HEK293 (cell line): ENCODE results near the gene WWOX.

ENCODE experiments used
- CTCF ChIA-PET: fragments of 350-600 bp; formaldehyde crosslinking; extraction: SDS; loops from one replicate; lab custom pipeline; 2021; ENCODE audit warnings: antibody characterized with exemption; lab: Yijun Ruan, JAX
- POLR2A ChIA-PET: fragments of 300-600 bp; formaldehyde crosslinking; extraction: SDS; loops from one replicate; lab custom pipeline; 2020; ENCODE audit warnings: antibody characterized with exemption, inconsistent platforms; lab: Yijun Ruan, JAX
- H3K27ac ChIP-seq: fragments of 200-500 bp; sonication (Bioruptor generic); 2 replicates; pipeline ENCODE4 v1.5.1; 2014; ENCODE audit warnings: low read depth, low read length, control low read depth, inconsistent platforms; ENCODE audit errors: extremely low read depth
- H3K36me3 ChIP-seq, 2 experiments: fragments of 200-500 bp in 1 of 2; sonication (Bioruptor generic) in 1 of 2; 1 replicate in 1 of 2; 2 replicates in 1 of 2; pipeline ENCODE4 v1.5.1; 2014 to 2017; ENCODE audit warnings: inconsistent platforms in 2 of 2, low read length in 2 of 2; ENCODE audit not compliant: control insufficient read depth in 2 of 2, insufficient read depth in 1 of 2
- H3K4me1 ChIP-seq: fragments of 200-500 bp; sonication (Bioruptor generic); 2 replicates; pipeline ENCODE4 v1.5.1; 2014; ENCODE audit warnings: mild to moderate bottlenecking, low read length, inconsistent platforms; ENCODE audit not compliant: control insufficient read depth, insufficient read depth
- H3K4me3 ChIP-seq: 2 replicates; pipeline ENCODE4 v1.5.1; 2011; ENCODE audit warnings: low read depth, mild to moderate bottlenecking, control low read depth, low read length, moderate library complexity
- H3K9me3 ChIP-seq: fragments of 200-500 bp; sonication (Bioruptor generic); 2 replicates; pipeline ENCODE4 v1.5.1; 2014; ENCODE audit warnings: low read depth, low read length, inconsistent platforms; ENCODE audit not compliant: control insufficient read depth, insufficient read depth
- INSM2 ChIP-seq: fragments of 450-650 bp; formaldehyde crosslinking; IDR thresholded peaks from 2 replicates; pipeline ENCODE4 v1.5.1; 2016; ENCODE audit warnings: missing biosample characterization, missing genetic modification characterization
- REST ChIP-seq: fragments of 450-650 bp; formaldehyde crosslinking; IDR thresholded peaks from 2 replicates; pipeline ENCODE4 v1.5.1; 2016; ENCODE audit warnings: missing biosample characterization, missing genetic modification characterization
- SETDB1 ChIP-seq: IDR thresholded peaks from one replicate; pipeline ENCODE4 v1.6.1; 2017; ENCODE audit warnings: mild to moderate bottlenecking, low read length, moderate library complexity, mixed read lengths; ENCODE audit not compliant: insufficient read length
- YY1 ChIP-seq: fragments of 450-650 bp; formaldehyde crosslinking; IDR thresholded peaks from 2 replicates; pipeline ENCODE4 v1.5.1; 2018; ENCODE audit warnings: missing biosample characterization, missing genetic modification characterization
- ZBTB17 ChIP-seq: fragments of 450-650 bp; formaldehyde crosslinking; IDR thresholded peaks from 2 replicates; pipeline ENCODE4 v1.5.1; 2016; ENCODE audit warnings: missing biosample characterization, missing genetic modification characterization
- ZNF10 ChIP-seq: fragments of 450-650 bp; formaldehyde crosslinking; IDR thresholded peaks from 2 replicates; pipeline ENCODE4 v1.5.1; 2017; ENCODE audit warnings: missing biosample characterization, missing genetic modification characterization
- ZNF121 ChIP-seq: fragments of 450-650 bp; formaldehyde crosslinking; IDR thresholded peaks from 2 replicates; pipeline ENCODE4 v1.5.1; 2016; ENCODE audit warnings: missing biosample characterization, missing genetic modification characterization
- ZNF146 ChIP-seq: fragments of 450-650 bp; formaldehyde crosslinking; IDR thresholded peaks from 2 replicates; pipeline ENCODE4 v1.5.1; 2016; ENCODE audit warnings: missing biosample characterization, missing genetic modification characterization
- ZNF16 ChIP-seq: fragments of 450-650 bp; formaldehyde crosslinking; IDR thresholded peaks from 2 replicates; pipeline ENCODE4 v1.5.1; 2016; ENCODE audit warnings: low read depth, missing biosample characterization, missing genetic modification characterization
- ZNF211 ChIP-seq: fragments of 450-650 bp; formaldehyde crosslinking; IDR thresholded peaks from 2 replicates; pipeline ENCODE4 v1.5.1; 2016; ENCODE audit warnings: low read depth, missing biosample characterization, missing genetic modification characterization
- ZNF266 ChIP-seq: fragments of 450-650 bp; formaldehyde crosslinking; IDR thresholded peaks from 2 replicates; pipeline ENCODE4 v1.5.1; 2016; ENCODE audit warnings: missing biosample characterization, missing genetic modification characterization, low read depth
- ZNF335 ChIP-seq: fragments of 450-650 bp; formaldehyde crosslinking; conservative IDR thresholded peaks from 2 replicates; pipeline ENCODE4 v1.5.1; 2016; ENCODE audit warnings: missing biosample characterization, missing genetic modification characterization
- ZNF366 ChIP-seq: fragments of 450-650 bp; formaldehyde crosslinking; conservative IDR thresholded peaks from 2 replicates; pipeline ENCODE4 v1.5.1; 2016; ENCODE audit warnings: missing biosample characterization, missing genetic modification characterization
- ZNF391 ChIP-seq: fragments of 450-650 bp; formaldehyde crosslinking; IDR thresholded peaks from 2 replicates; pipeline ENCODE4 v1.5.1; 2016; ENCODE audit warnings: low read depth, missing biosample characterization, missing genetic modification characterization, borderline replicate concordance
- ZNF544 ChIP-seq: fragments of 450-650 bp; formaldehyde crosslinking; IDR thresholded peaks from 2 replicates; pipeline ENCODE4 v1.5.0; 2017; ENCODE audit warnings: missing biosample characterization, missing genetic modification characterization
- ZNF548 ChIP-seq: fragments of 450-650 bp; formaldehyde crosslinking; IDR thresholded peaks from 2 replicates; pipeline ENCODE4 v1.5.1; 2016; ENCODE audit warnings: missing biosample characterization, missing genetic modification characterization
- ZNF600 ChIP-seq: fragments of 450-650 bp; formaldehyde crosslinking; IDR thresholded peaks from 2 replicates; pipeline ENCODE4 v1.5.1; 2016; ENCODE audit warnings: missing biosample characterization, missing genetic modification characterization
- ZNF664 ChIP-seq: fragments of 450-650 bp; formaldehyde crosslinking; IDR thresholded peaks from 2 replicates; pipeline ENCODE4 v1.5.1; 2016; ENCODE audit warnings: missing biosample characterization, missing genetic modification characterization
- ZNF792 ChIP-seq: fragments of 450-650 bp; formaldehyde crosslinking; IDR thresholded peaks from 2 replicates; pipeline ENCODE4 v1.5.1; 2016; ENCODE audit warnings: missing biosample characterization, missing genetic modification characterization
- ZNF830 ChIP-seq: fragments of 450-650 bp; IDR thresholded peaks from 2 replicates; pipeline ENCODE4 v1.5.0; 2018; ENCODE audit warnings: missing biosample characterization, missing genetic modification characterization, low read depth, mild to moderate bottlenecking, moderate library complexity

WWOX gene

DNA sequence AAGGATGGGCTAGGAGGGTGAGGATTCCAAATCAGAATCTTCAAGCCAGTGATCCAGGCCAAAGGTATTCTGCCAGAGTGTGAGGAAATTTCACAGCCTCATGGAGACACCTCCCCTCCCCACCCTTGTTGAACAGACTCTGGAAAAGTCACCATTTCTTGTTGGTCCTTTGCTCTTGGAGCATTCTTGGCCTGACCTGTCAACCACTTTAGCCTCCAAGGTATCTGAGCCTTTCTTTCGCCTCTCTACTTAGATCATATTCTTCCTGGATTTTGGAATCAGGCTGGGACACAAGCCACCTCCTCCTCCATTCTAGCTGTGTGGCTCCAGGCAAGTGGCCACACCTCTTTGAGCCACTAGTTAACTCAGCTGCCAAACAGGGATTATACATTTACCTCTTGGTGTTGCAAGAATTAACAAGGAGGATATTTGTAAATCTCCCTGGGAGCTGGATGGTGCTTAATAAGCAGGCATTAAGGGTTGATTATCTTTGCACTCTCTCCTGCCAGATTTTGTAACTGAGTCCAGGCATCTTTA lies 193.5 kb downstream of the WWOX start:
- TF ChIP-seq ZBTB17 (tag by site-specific recombination) (no peak), ZNF335 (tag by site-specific recombination) (peak; percentile 64), ZNF16 (tag by site-specific recombination) (no peak)
- no peak overlapping the region for H3K27ac ChIP-seq
- POLR2A ChIA-PET, result no interaction called here
- peaks cover 30% of the 10 kb centered on the region for H3K4me1 ChIP-seq
- CTCF ChIA-PET, result no interaction called here
- no peaks in the 10 kb centered on the region for H3K36me3 ChIP-seq
- no peaks in the 10 kb centered on the region for H3K9me3 ChIP-seq
- H3K4me3 ChIP-seq, result no peak overlapping the region

- no peaks in the 10 kb centered on the region for H3K36me3 ChIP-seq
- POLR2A ChIA-PET, result no interaction called here
- no peak overlapping the region for H3K27ac ChIP-seq
- CTCF ChIA-PET, result no interaction called here
- TF ChIP-seq ZBTB17 (tag by site-specific recombination), result no peak
- TF ChIP-seq ZNF792 (tag by site-specific recombination), result no peak
- peak; percentile 73; the same call in 1 of the 2 replicates for TF ChIP-seq ZNF10
- TF ChIP-seq ZNF121 (tag by site-specific recombination), result no peak
- no peak for TF ChIP-seq ZNF146 (tag by site-specific recombination)
- TF ChIP-seq ZNF266 (tag by site-specific recombination), result no peak
- TF ChIP-seq ZNF211 (tag by site-specific recombination), result no peak
- TF ChIP-seq ZNF366 (tag by site-specific recombination), result peak; percentile 68
- no peak for TF ChIP-seq REST (tag by site-specific recombination)
- TF ChIP-seq ZNF544 (tag by site-specific recombination), result peak; percentile 67; the same call in 1 of the 2 replicates
- no peak for TF ChIP-seq ZNF830 (tag by site-specific recombination)
- TF ChIP-seq INSM2 (tag by site-specific recombination), result no peak
- no peak for TF ChIP-seq ZNF664 (tag by site-specific recombination)
- peaks cover 19% of the 10 kb centered on the region for H3K4me1 ChIP-seq
- no peaks in the 10 kb centered on the region for H3K9me3 ChIP-seq
- H3K4me3 ChIP-seq, result no peak overlapping the region
Observed at GRCh38 chr16:78294538-78295225, 195.2 kb downstream of the WWOX start.

- ChIA-PET CTCF (no interaction called here), POLR2A (no interaction called here)
- Histone ChIP-seq H3K4me3 (no peak overlapping the region), H3K36me3 (no peaks in the 10 kb centered on the region), H3K4me1 (peaks cover 11% of the 10 kb centered on the region), H3K27ac (no peak overlapping the region), H3K9me3 (no peaks in the 10 kb centered on the region)
- TF ChIP-seq SETDB1 (no peak), INSM2 (tag by site-specific recombination) (no peak), ZNF391 (tag by site-specific recombination) (no peak), ZNF548 (tag by site-specific recombination) (no peak), ZNF600 (tag by site-specific recombination) (no peak), YY1 (tag by site-specific recombination) (no peak)
Observed at GRCh38 chr16:78297066-78297666, 197.7 kb downstream of the WWOX start.
